HCT116 (cell line): ENCODE results near the gene MYLIP. TPM values are rescaled to one million over a fixed set of nuclear protein-coding genes. Genes with fewer than 3 reads are reported as not detected.

Experiments
- ATAC-seq: fragments of 200-7000 bp; cut with Tn5 transposase; 2 replicates; pipeline ENCODE4 v1.9.1; 2020; ENCODE audit warnings: mild to moderate bottlenecking, moderate library complexity
- BruUV-seq: library from RNA; stranded (reverse); fragments of 400-500 nt; replicated peaks from 2 replicates; lab custom pipeline; 2021; lab: Mats Ljungman, UMichigan
- CTCF ChIA-PET: fragments of 300-600 bp; sonication (Branson Sonifier 250); formaldehyde crosslinking; loops from one replicate; lab custom pipeline; 2021; ENCODE audit warnings: antibody characterized with exemption; lab: Charles Lee
- POLR2A ChIA-PET: fragments of 300-600, 350-600 bp; sonication (Branson Sonifier 250); formaldehyde crosslinking; loops from one replicate; lab custom pipeline; 2021; ENCODE audit warnings: antibody characterized with exemption; lab: Charles Lee
- RAD21 ChIA-PET, 2 experiments: fragments of 300-600 bp; sonication (Branson Sonifier 250); formaldehyde crosslinking; loops; one replicate each; lab custom pipeline; 2023; ENCODE audit warnings: low total read pairs in 2 of 2; ENCODE audit not compliant: uncharacterized antibody in 2 of 2, unreplicated experiment in 2 of 2, low non-redundant PET in 1 of 2; lab: Charles Lee
- DNase-seq: peaks from one replicate; pipeline ENCODE4 v3.0.0-alpha.2; 2010; ENCODE audit warnings: low read depth, low spot score
- H2AFZ ChIP-seq: fragments of 200-600 bp; shearing (Covaris generic), sonication (generic); 2 replicates; pipeline ENCODE4 v1.6.1; 2017; ENCODE audit warnings: low read depth, mixed run types, mixed read lengths, antibody characterized with exemption, low read length; ENCODE audit not compliant: poor library complexity, severe bottlenecking
- H3K27ac ChIP-seq: 2 replicates; pipeline ENCODE4 v1.5.1; 2012; ENCODE audit warnings: low read depth, low read length
- H3K27me3 ChIP-seq: fragments of 200-600 bp; sonication (generic); 2 replicates; pipeline ENCODE4 v1.6.1; 2016; ENCODE audit warnings: mixed run types, low read length, mixed read lengths; ENCODE audit not compliant: insufficient read depth
- H3K36me3 ChIP-seq, 2 experiments: fragments of 200-500 bp in 1 of 2; fragments of 200-600 bp in 1 of 2; sonication (Bioruptor generic) in 1 of 2; sonication (generic) in 1 of 2; 2 replicates each; pipeline versions ENCODE4 v1.5.1 to v1.6.1; 2014 to 2016; ENCODE audit warnings: low read length in 2 of 2, inconsistent platforms in 1 of 2, mixed read lengths in 1 of 2, mixed run types in 1 of 2; ENCODE audit not compliant: insufficient read depth in 2 of 2, control insufficient read depth in 1 of 2
- H3K4me1 ChIP-seq, 2 experiments: fragments of 200-600 bp in 1 of 2; sonication (generic) in 1 of 2; 2 replicates each; pipeline versions ENCODE4 v1.5.1 to v1.6.1; 2012 to 2017; ENCODE audit warnings: low read length in 2 of 2, inconsistent platforms in 1 of 2, mild to moderate bottlenecking in 1 of 2, mixed read lengths in 1 of 2, mixed run types in 1 of 2, moderate library complexity in 1 of 2; ENCODE audit not compliant: insufficient read depth in 2 of 2, control insufficient read depth in 1 of 2
- H3K4me2 ChIP-seq: fragments of 200-600 bp; sonication (generic); 2 replicates; pipeline ENCODE4 v1.6.1; 2017; ENCODE audit warnings: mixed run types, low read length, mixed read lengths
- H3K4me3 ChIP-seq, 2 experiments: fragments of 200-600 bp in 1 of 2; sonication (generic) in 1 of 2; replicated peaks in 1 of 2; 2 replicates each; pipeline ENCODE4 v1.5.1; 2011 to 2016; ENCODE audit warnings: low read length in 2 of 2, control low read depth in 1 of 2, low read depth in 1 of 2, mild to moderate bottlenecking in 1 of 2, mixed read lengths in 1 of 2, mixed run types in 1 of 2
- H3K79me2 ChIP-seq: fragments of 200-600 bp; sonication (generic); 2 replicates; pipeline ENCODE4 v1.6.1; 2017; ENCODE audit warnings: mild to moderate bottlenecking, mixed run types, low read length, moderate library complexity, mixed read lengths; ENCODE audit not compliant: insufficient read depth
- H3K9ac ChIP-seq: fragments of 200-600 bp; sonication (generic); 2 replicates; pipeline ENCODE4 v1.6.1; 2016; ENCODE audit warnings: low read length, mixed read lengths
- H3K9me2 ChIP-seq: fragments of 200-600 bp; sonication (generic), shearing (Covaris generic); 2 replicates; pipeline ENCODE4 v1.6.1; 2017; ENCODE audit warnings: mixed run types, mild to moderate bottlenecking, moderate library complexity; ENCODE audit not compliant: insufficient read depth
- H3K9me3 ChIP-seq, 2 experiments: fragments of 200-500 bp in 1 of 2; fragments of 200-600 bp in 1 of 2; sonication (Bioruptor generic) in 1 of 2; sonication (generic) in 1 of 2; 2 replicates each; pipeline ENCODE4 v1.6.1; 2014 to 2017; ENCODE audit warnings: low read length in 2 of 2, mixed read lengths in 2 of 2, inconsistent platforms in 1 of 2, low read depth in 1 of 2, mild to moderate bottlenecking in 1 of 2, mixed run types in 1 of 2, moderate library complexity in 1 of 2; ENCODE audit not compliant: control insufficient read depth in 1 of 2, insufficient read depth in 1 of 2
- H4K20me1 ChIP-seq: fragments of 200-600 bp; sonication (generic), shearing (Covaris generic); 2 replicates; pipeline ENCODE4 v1.6.1; 2017; ENCODE audit warnings: mixed run types, mild to moderate bottlenecking, moderate library complexity; ENCODE audit not compliant: insufficient read depth
- ATF3 ChIP-seq: IDR thresholded peaks from 2 replicates; pipeline ENCODE4 v1.6.1; 2012
- CEBPB ChIP-seq: IDR thresholded peaks from 2 replicates; pipeline ENCODE4 v1.6.1; 2012; ENCODE audit warnings: low read depth
- EGR1 ChIP-seq: IDR thresholded peaks from 2 replicates; pipeline ENCODE4 v1.6.1; 2012; ENCODE audit warnings: low read depth
- ELF1 ChIP-seq: IDR thresholded peaks from 2 replicates; pipeline ENCODE4 v1.6.1; 2012; ENCODE audit warnings: low read depth, borderline replicate concordance
- EZH2 ChIP-seq: fragments of 200-600 bp; sonication (generic); IDR thresholded peaks from 2 replicates; pipeline ENCODE4 v1.6.1; 2017; ENCODE audit warnings: antibody characterized with exemption, mixed run types
- FOSL1 ChIP-seq: IDR thresholded peaks from 2 replicates; pipeline ENCODE4 v1.6.1; 2012; ENCODE audit warnings: low read depth
- JUND ChIP-seq: IDR thresholded peaks from 2 replicates; pipeline ENCODE4 v1.6.1; 2012
- POLR2A ChIP-seq: IDR thresholded peaks from 2 replicates; pipeline ENCODE4 v1.7.0; 2011; ENCODE audit warnings: borderline replicate concordance; ENCODE audit not compliant: insufficient read depth, insufficient read length; ENCODE audit errors: extremely low read depth
- POLR2AphosphoS5 ChIP-seq: IDR thresholded peaks from 2 replicates; pipeline ENCODE4 v1.6.1; 2011; ENCODE audit warnings: mild to moderate bottlenecking, low read depth, low read length, moderate library complexity
- RAD21 ChIP-seq: IDR thresholded peaks from 2 replicates; pipeline ENCODE4 v1.6.1; 2012; ENCODE audit warnings: low read depth, mild to moderate bottlenecking
- SIN3A ChIP-seq: IDR thresholded peaks from 2 replicates; pipeline ENCODE4 v1.6.1; 2012; ENCODE audit warnings: low read depth
- TCF7L2 ChIP-seq: IDR thresholded peaks from 2 replicates; pipeline ENCODE4 v1.7.0; 2011; ENCODE audit warnings: borderline replicate concordance, inconsistent platforms; ENCODE audit not compliant: insufficient read depth, insufficient read length; ENCODE audit errors: extremely low read depth
- YY1 ChIP-seq: IDR thresholded peaks from 2 replicates; pipeline ENCODE4 v1.6.1; 2011; ENCODE audit warnings: low read length, low read depth, moderate library complexity, mild to moderate bottlenecking; ENCODE audit not compliant: insufficient replicate concordance; ENCODE audit errors: extremely low read depth
- ZBTB33 ChIP-seq: IDR thresholded peaks from 2 replicates; pipeline ENCODE4 v1.6.1; 2011; ENCODE audit warnings: mild to moderate bottlenecking, low read length, moderate library complexity; ENCODE audit not compliant: insufficient replicate concordance; ENCODE audit errors: extremely low read depth
- ZNF274 ChIP-seq: fragments of 200-500 bp; sonication (Bioruptor generic); IDR thresholded peaks from 2 replicates; pipeline ENCODE4 v1.6.1; 2014; ENCODE audit warnings: mild to moderate bottlenecking, low read depth, low read length, inconsistent platforms
- intact Hi-C: fragments of 100-400 bp; cut with micrococcal nuclease; formaldehyde crosslinking; loops from 2 replicates; pipeline ENCODE4 v1.10.0; 2022
- total RNA-seq: library from RNA; stranded (reverse); gene quantifications from one replicate; pipeline ENCODE4 v1.2.1, GENCODE V29; 2021; ENCODE audit not compliant: unreplicated experiment

Gene MYLIP
- total RNA-seq, 1 experiment from 2014 or later = 10.6 TPM

GRCh38 chr6:16090920-16091319 is 38.0 kb upstream of the MYLIP start:
- Histone ChIP-seq H3K4me3 (no peak overlapping the region), H3K9me2 (no peaks in the 10 kb centered on the region), H3K27me3 (no peaks in the 10 kb centered on the region), H3K27ac (no peak overlapping the region), H3K9me3 (no peaks in the 10 kb centered on the region), H3K4me1 (no peaks in the 10 kb centered on the region), H2AFZ (no peak overlapping the region), H3K36me3 (no peaks in the 10 kb centered on the region), H4K20me1 (no peaks in the 10 kb centered on the region), H3K9ac (no peak overlapping the region), H3K79me2 (no peaks in the 10 kb centered on the region), H3K4me2 (no peak overlapping the region)
- ChIA-PET CTCF (no interaction called here), RAD21 (no interaction called here), POLR2A (no interaction called here)
- intact Hi-C loops = no loop called here
- TF ChIP-seq CEBPB (no peak), ELF1 (no peak), ZBTB33 (no peak), TCF7L2 (no peak), EZH2 (no peak), YY1 (no peak)
- no TSS peak for BruUV-seq
- ATAC-seq = no peak
- no peak for DNase-seq

GRCh38 chr6:16092140-16092539 is 36.7 kb upstream of the MYLIP start:
- Histone ChIP-seq H3K27ac (no peak overlapping the region), H4K20me1 (no peaks in the 10 kb centered on the region), H3K27me3 (no peaks in the 10 kb centered on the region), H3K4me3 (no peak overlapping the region), H3K4me2 (no peak overlapping the region), H3K36me3 (no peaks in the 10 kb centered on the region), H3K9ac (no peak overlapping the region), H3K9me2 (no peaks in the 10 kb centered on the region), H3K9me3 (no peaks in the 10 kb centered on the region), H2AFZ (no peak overlapping the region), H3K79me2 (no peaks in the 10 kb centered on the region), H3K4me1 (no peaks in the 10 kb centered on the region)
- intact Hi-C loops = no loop called here
- RAD21 ChIA-PET = no interaction called here
- no peak for DNase-seq
- CTCF ChIA-PET = no interaction called here
- no peak for ATAC-seq
- POLR2A ChIA-PET = no interaction called here
- BruUV-seq = no TSS peak
- TF ChIP-seq POLR2AphosphoS5 = no peak
- no peak for TF ChIP-seq ZBTB33
- no peak for TF ChIP-seq JUND
- TF ChIP-seq FOSL1 = no peak
- no peak for TF ChIP-seq EGR1
- TF ChIP-seq ATF3 = no peak
- TF ChIP-seq POLR2A = no peak
- TF ChIP-seq ZNF274 = no peak
- no peak for TF ChIP-seq YY1
- no peak for TF ChIP-seq RAD21
- TF ChIP-seq SIN3A = no peak
